HL-60 (cell line): ENCODE data around the gene OR56A4.

Experiments used
- DNase-seq, 2 experiments: peaks; one replicate each; pipeline ENCODE4 v3.0.0-alpha.2; 2010 to 2020; ENCODE audit warnings: low read depth in 1 of 2, low spot score in 1 of 2
- H3K27ac ChIP-seq: fragments of 250-450 bp; sonication (Bioruptor Pico); replicated peaks from 2 replicates; pipeline ENCODE4 v1.5.1; 2020; ENCODE audit warnings: mild to moderate bottlenecking, moderate library complexity
- H3K27me3 ChIP-seq: fragments of 250-450 bp; sonication (Bioruptor Pico); 2 replicates; pipeline ENCODE4 v1.5.1; 2021; ENCODE audit warnings: mild to moderate bottlenecking, moderate library complexity; ENCODE audit not compliant: insufficient read depth, poor library complexity, severe bottlenecking
- H3K4me3 ChIP-seq: replicated peaks from 2 replicates; pipeline ENCODE4 v1.5.1; 2011; ENCODE audit warnings: mild to moderate bottlenecking, control low read depth, low read length; ENCODE audit not compliant: insufficient read depth
- CTCF ChIP-seq: IDR thresholded peaks from one replicate; pipeline ENCODE4 v1.5.1; 2011; ENCODE audit warnings: low read length, control low read depth, inconsistent platforms; ENCODE audit not compliant: insufficient read depth
- GABPA ChIP-seq: IDR thresholded peaks from 2 replicates; pipeline ENCODE4 v1.6.1; 2012; ENCODE audit warnings: low read depth
- POLR2AphosphoS5 ChIP-seq: IDR thresholded peaks from 2 replicates; pipeline ENCODE4 v1.6.1; 2012; ENCODE audit warnings: low read depth
- REST ChIP-seq: IDR thresholded peaks from 2 replicates; pipeline ENCODE4 v1.6.1; 2012; ENCODE audit warnings: low read depth; ENCODE audit not compliant: insufficient replicate concordance
- SPI1 ChIP-seq: IDR thresholded peaks from 2 replicates; pipeline ENCODE4 v1.6.1; 2012; ENCODE audit warnings: low read depth, mild to moderate bottlenecking, borderline replicate concordance

Gene OR56A4

GRCh38 chr11:5973530-5973929 lies 33.2 kb downstream of the OR56A4 start:
- TF ChIP-seq CTCF (no peak), GABPA (no peak), SPI1 (no peak), REST (no peak), POLR2AphosphoS5 (no peak)
- Histone ChIP-seq H3K27ac (no peak overlapping the region), H3K4me3 (no peak overlapping the region), H3K27me3 (no peaks in the 10 kb centered on the region)
- no peak for DNase-seq

- TF ChIP-seq CTCF (no peak), SPI1 (no peak), POLR2AphosphoS5 (no peak), GABPA (no peak), REST (no peak)
- Histone ChIP-seq H3K27ac (no peak within 1 kb of the TSS), H3K27me3 (no peaks in the 10 kb centered on the region), H3K4me3 (no peak within 1 kb of the TSS)
- no peak for DNase-seq
Observed at GRCh38 chr11:5968394-5968793, 38.4 kb downstream of the OR56A4 start, which contains the start of gene OR56A5. Gene OR56A5, minus strand, starts transcription at chr11:5968494. Its CDS starts 0 bp downstream, at chr11:5968494.

- TF ChIP-seq GABPA (no peak), SPI1 (no peak), POLR2AphosphoS5 (no peak), CTCF (no peak), REST (no peak)
Observed at GRCh38 chr11:5967708-5968107, 39.0 kb downstream of the OR56A4 start.

More at GRCh38 chr11:5967708-5968107, 39.0 kb downstream of the OR56A4 start:
- no peak for DNase-seq
- Histone ChIP-seq H3K27ac (no peak overlapping the region), H3K4me3 (no peak overlapping the region), H3K27me3 (no peaks in the 10 kb centered on the region)
